Cardiac muscle cell (in vitro differentiated cells and primary cell): ENCODE results near the gene SH2D3A. TPM values are rescaled to one million over a fixed set of nuclear protein-coding genes. Genes with fewer than 3 reads are reported as not detected.

Experiments used
- DNase-seq, 2 donors: peaks; one replicate each; pipeline versions ENCODE4 v3.0.0 to v3.0.0-alpha.2; 2010 to 2017; ENCODE audit warnings: low read depth in 1 of 2, low spot score in 1 of 2
- H3K27ac ChIP-seq: fragments of 200-600 bp; sonication (generic); 2 replicates; pipeline ENCODE4 v1.5.1; 2016
- H3K27me3 ChIP-seq: fragments of 200-600 bp; sonication (generic); 2 replicates; pipeline ENCODE4 v1.6.0; 2016; ENCODE audit warnings: control low read depth
- H3K36me3 ChIP-seq: fragments of 200-600 bp; sonication (generic); 2 replicates; pipeline ENCODE4 v1.5.1; 2016; ENCODE audit warnings: control low read depth
- H3K4me1 ChIP-seq: fragments of 200-600 bp; sonication (generic); 2 replicates; pipeline ENCODE4 v1.8.1; 2017; ENCODE audit warnings: low read depth, mild to moderate bottlenecking, mixed run types
- H3K4me3 ChIP-seq: fragments of 200-600 bp; sonication (generic); 2 replicates; pipeline ENCODE4 v1.5.1; 2016; ENCODE audit warnings: mild to moderate bottlenecking
- H3K9me3 ChIP-seq: fragments of 200-600 bp; sonication (generic); 2 replicates; pipeline ENCODE4 v1.5.1; 2017; ENCODE audit warnings: low read depth, mild to moderate bottlenecking, control low read depth
- polyA plus RNA-seq: library from polyadenylated mRNA; unstranded; fragments of >200 nt; fragmentation: Nextera tagmentation; extraction: Ambion mirVana; gene quantifications from 2 replicates; pipeline ENCODE4 v1.2.1, GENCODE V29; 2016
- total RNA-seq: library from RNA; depleted of rRNA; stranded (reverse); fragments of >200 nt; gene quantifications from 2 replicates; pipeline ENCODE4 v1.2.3, GENCODE V29; 2016
- TF ChIP-seq, protein P1 (sequence below): IDR thresholded peaks from 2 replicates; pipeline ENCODE4 v1.5.1; 2012; ENCODE audit warnings: low read depth, mild to moderate bottlenecking, low read length

SH2D3A gene
- total RNA-seq (0.39 and 1.6 TPM in 2 replicates), polyA plus RNA-seq (1.7 and 2.0 TPM in 2 replicates)

DNA sequence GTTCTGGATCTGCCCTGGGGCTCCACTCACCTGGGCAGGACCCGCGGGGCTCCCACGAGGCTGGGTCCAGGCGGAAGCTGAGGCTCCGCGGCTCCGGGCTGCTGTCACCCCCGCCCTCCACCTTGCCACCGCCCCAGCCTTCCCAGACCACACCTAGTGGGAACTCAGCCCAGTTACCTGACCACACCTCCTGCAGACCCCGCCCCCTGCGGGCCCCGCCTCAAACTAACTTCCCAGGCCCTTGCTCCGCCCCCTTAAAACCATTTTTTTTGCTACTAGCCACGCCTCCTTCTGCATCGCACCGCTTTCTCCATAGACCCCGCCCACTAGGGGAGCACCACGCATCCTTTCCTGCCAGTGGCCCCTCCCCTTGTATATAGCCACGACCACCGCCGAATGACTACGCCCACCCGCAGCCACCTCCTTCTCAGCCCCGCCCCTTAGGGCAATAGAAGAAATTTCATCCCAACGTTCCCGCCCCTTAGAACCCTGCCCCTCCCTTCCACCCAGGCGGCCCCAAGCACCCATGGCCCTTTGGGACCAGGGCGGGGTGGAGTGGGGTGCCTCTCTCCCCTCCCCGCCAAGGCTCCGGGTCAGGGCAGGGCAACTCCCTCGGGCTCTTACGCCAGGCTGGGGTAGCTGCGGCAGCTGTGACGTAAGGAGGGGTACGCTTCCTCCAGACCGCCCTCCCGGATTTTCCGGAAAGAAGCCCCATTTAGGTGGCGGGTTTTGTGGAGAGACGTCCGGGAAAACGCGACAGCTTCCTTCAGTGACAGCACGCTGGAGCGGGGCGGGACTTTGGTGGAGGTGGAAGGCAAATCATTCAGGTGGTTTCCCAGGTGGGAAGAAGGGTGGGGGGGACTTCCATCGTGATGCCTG, at the start of gene SH2D3A:
Gene SH2D3A, minus strand, starts transcription at position 79 of the 879 bp plus-strand sequence. CDS start 3,687 bp downstream, outside the sequence.
- no peaks in the 10 kb centered on the region for H3K4me1 ChIP-seq
- H3K36me3 ChIP-seq = no peaks in the 10 kb centered on the region
- H3K27me3 ChIP-seq = peaks cover 15% of the 10 kb centered on the region
- TF ChIP-seq, protein P1, sequence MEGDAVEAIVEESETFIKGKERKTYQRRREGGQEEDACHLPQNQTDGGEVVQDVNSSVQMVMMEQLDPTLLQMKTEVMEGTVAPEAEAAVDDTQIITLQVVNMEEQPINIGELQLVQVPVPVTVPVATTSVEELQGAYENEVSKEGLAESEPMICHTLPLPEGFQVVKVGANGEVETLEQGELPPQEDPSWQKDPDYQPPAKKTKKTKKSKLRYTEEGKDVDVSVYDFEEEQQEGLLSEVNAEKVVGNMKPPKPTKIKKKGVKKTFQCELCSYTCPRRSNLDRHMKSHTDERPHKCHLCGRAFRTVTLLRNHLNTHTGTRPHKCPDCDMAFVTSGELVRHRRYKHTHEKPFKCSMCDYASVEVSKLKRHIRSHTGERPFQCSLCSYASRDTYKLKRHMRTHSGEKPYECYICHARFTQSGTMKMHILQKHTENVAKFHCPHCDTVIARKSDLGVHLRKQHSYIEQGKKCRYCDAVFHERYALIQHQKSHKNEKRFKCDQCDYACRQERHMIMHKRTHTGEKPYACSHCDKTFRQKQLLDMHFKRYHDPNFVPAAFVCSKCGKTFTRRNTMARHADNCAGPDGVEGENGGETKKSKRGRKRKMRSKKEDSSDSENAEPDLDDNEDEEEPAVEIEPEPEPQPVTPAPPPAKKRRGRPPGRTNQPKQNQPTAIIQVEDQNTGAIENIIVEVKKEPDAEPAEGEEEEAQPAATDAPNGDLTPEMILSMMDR = no peak
- DNase-seq = peak; percentile 56 to 79
- H3K27ac ChIP-seq = no peak within 1 kb of the TSS
- no peaks in the 10 kb centered on the region for H3K9me3 ChIP-seq
- peak within 1 kb of the TSS; percentile 34 for H3K4me3 ChIP-seq

DNA sequence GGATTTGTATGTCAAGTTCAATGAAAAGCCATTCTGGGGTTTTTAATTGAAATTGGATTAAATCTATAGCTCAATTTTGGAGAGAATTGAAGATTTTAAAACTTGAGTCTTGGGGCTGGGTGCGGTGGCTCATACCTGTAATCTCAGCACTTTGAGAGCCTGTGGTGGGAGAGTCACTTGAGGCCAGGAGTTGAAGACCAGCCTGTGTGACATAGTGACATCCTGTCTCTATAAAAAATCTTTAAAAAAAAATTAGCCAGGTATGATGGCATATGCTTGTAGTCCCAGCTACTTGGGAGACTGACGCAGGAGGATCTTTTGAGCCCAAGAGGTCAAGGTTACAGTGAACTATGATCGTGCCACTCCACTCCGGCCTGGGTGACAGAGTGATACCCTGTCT, 46.4 kb upstream of the SH2D3A start:
- Histone ChIP-seq H3K9me3 (no peaks in the 10 kb centered on the region), H3K36me3 (no peaks in the 10 kb centered on the region), H3K27me3 (no peaks in the 10 kb centered on the region), H3K4me3 (no peak overlapping the region), H3K27ac (no peak overlapping the region), H3K4me1 (no peaks in the 10 kb centered on the region)
- TF ChIP-seq, protein P1 = no peak
- no peak for DNase-seq

DNA sequence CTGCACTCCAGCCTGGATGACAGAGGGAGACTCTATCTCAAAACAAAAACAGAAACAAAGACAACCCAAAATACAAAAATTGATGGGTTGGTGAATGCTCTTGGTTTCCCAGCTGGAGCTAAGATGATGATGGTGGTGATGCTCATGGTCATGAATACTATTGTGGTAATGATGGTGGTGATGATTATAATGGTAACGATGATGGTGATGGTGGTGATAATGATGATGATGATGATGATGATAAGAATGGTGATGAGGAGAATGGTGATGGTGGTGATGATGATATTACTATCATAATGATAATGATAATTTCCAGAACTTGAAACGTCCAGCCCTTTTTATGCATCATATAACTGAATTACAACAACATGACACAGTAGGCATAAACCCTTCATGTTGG, 45.4 kb upstream of the SH2D3A start:
- H3K27ac ChIP-seq = no peak overlapping the region
- H3K36me3 ChIP-seq = no peaks in the 10 kb centered on the region
- no peaks in the 10 kb centered on the region for H3K27me3 ChIP-seq
- DNase-seq = no peak
- no peaks in the 10 kb centered on the region for H3K4me1 ChIP-seq
- TF ChIP-seq, protein P1 = no peak
- no peaks in the 10 kb centered on the region for H3K9me3 ChIP-seq
- H3K4me3 ChIP-seq = no peak overlapping the region

DNA sequence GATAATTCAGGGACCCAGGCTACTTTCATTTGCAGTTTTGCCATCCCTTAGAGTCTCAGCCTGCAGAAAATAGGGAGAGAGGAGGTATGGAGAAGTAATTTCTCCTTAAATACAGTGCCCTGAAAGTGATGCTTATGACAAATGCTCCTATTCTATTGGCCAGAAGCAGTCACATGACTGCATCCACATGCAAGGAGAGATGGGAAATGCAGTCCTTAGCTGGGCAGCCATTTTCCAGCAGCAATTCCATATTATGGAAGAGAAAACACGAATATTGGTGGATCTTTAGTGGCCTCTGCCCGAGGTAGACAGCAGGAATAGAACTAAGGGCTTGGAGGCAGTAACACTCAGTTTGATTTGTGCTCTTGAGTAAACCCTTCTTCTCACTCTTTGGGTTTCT, 44.7 kb upstream of the SH2D3A start:
- H3K4me3 ChIP-seq = no peak overlapping the region
- H3K27ac ChIP-seq = no peak overlapping the region
- no peaks in the 10 kb centered on the region for H3K27me3 ChIP-seq
- H3K4me1 ChIP-seq = no peaks in the 10 kb centered on the region
- H3K36me3 ChIP-seq = no peaks in the 10 kb centered on the region
- TF ChIP-seq, protein P1 = no peak
- peak in 1 of 2 donors; percentile 83 for DNase-seq
- no peaks in the 10 kb centered on the region for H3K9me3 ChIP-seq

DNA sequence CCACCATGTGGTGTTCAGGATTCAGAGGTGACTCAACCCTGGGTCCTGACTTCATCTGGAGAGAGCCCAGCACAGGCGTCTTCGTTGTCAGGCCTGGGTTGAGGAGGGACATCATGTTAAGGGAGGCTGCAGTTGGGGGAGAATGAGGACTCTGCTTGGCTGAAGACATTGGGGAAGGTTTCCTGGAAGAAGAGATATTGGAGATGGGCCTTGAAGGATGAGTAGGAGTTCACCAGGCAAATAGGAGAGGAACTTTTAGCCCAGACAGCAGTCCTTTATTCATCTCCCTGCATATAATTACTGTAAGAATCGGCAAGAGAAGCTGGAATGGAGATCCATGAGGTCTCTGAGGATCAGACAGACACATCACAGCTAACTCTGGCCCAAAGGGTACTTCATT, 44.1 kb upstream of the SH2D3A start:
- no peak overlapping the region for H3K27ac ChIP-seq
- no peaks in the 10 kb centered on the region for H3K36me3 ChIP-seq
- H3K9me3 ChIP-seq = no peaks in the 10 kb centered on the region
- H3K4me1 ChIP-seq = no peaks in the 10 kb centered on the region
- TF ChIP-seq, protein P1 = no peak
- no peaks in the 10 kb centered on the region for H3K27me3 ChIP-seq
- no peak overlapping the region for H3K4me3 ChIP-seq
- no peak for DNase-seq
